NCI-H128 (cell line): ENCODE data around the gene FARS2.

ENCODE experiments used
- DNase-seq: peaks from one replicate; lab custom pipeline; 2025; ENCODE audit not compliant: unreplicated experiment; lab: John Stamatoyannopoulos, UW

FARS2 gene

DNA sequence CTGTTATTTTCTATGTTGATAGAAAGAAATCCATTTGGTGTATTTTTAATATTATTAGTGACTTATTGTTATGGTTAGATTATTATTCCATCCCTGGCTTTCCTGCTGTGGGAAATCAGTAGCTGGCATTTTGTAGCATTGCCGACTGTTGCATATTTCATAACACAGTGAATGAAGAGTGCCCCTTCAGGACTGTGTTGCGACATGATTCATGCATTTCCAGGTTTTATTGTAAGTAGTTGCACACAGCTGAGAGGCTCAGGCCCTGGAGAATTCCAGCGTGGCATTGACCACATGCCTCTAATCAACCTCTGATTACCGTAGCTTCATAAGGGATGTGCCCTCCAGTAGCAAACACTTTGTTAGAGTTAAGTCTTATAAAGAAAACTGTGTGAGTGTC lies 263.9 kb downstream of the FARS2 start:
- DNase-seq: no peak

- no peak for DNase-seq
Observed at GRCh38 chr6:5529015-5529414, 267.7 kb downstream of the FARS2 start.

DNA sequence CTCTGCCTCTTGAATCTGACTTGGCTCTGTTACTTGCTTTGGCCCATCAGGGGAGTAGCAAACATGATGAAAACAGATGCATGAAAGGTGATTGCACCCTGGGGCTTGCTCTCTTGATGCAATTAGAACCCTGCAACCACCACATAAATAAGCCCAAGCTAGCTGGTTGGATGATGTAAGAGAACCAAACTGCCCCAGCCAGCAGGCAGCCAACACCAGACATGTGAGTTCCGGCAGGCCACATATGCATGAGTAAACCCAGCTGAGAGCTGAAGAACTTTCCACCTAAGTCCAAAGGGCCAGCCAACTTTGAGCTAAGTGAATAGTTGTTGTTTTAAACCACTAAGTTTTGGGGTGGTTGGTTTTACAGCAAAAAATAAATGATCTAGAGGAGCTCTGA lies 268.4 kb downstream of the FARS2 start:
- DNase-seq: no peak

DNA sequence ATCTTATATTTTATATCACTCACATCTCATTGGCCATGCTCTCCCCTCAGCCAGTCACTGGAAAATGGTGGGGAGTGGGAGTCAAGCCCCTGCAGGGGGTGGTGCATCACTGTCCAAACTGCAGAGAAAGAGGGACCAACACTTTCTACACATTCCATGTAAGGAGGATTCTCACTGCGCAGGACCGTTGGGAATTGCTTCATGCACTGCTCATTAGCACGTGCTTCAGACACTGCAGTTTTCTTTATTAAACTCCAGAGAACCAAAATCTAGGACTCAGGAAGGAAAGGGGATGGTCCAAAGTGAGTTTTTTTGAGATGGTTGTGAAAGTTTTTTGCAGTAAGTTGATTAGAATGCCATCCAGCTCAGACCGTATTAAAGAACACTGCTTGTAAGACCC lies 269.8 kb downstream of the FARS2 start:
- no peak for DNase-seq

GRCh38 chr6:5531853-5532375 lies 270.6 kb downstream of the FARS2 start:
- no peak for DNase-seq

DNA sequence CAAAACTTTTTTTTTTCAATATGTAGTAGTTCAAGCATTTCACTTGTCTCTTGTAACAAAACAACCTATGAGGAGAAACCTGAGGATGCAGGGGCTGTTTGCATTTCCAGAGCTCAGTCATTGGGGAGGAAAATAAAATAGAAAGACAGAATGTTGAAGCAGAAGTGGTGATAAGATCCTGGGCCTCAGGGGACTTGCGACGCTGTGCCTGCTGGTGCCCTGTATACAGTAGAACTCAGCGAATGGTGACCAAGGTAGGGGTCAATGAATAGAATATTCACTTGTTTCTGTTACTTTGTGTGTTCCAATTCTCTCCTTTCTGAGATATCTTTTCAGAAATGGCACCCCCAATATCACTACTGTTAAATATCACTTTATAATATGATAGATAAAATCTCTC lies 271.6 kb downstream of the FARS2 start:
- DNase-seq: no peak

DNA sequence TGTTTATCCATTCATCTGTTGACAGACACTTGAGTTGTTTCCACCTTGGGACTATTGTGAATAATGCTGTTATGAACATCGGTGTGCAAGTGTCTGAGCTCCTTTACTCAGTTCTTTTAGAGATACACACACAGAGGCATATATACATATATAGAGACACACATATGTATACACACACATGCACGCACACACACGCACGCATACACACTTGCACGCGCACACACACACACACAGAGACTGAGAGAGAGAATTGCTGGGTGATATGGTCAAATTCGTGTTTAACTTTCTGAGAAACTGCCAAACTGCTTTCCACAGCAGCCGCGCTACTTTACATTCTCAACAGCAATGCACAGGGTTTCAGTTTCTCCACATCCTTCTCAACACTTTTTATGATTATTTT lies 273.3 kb downstream of the FARS2 start:
- no peak for DNase-seq

DNA sequence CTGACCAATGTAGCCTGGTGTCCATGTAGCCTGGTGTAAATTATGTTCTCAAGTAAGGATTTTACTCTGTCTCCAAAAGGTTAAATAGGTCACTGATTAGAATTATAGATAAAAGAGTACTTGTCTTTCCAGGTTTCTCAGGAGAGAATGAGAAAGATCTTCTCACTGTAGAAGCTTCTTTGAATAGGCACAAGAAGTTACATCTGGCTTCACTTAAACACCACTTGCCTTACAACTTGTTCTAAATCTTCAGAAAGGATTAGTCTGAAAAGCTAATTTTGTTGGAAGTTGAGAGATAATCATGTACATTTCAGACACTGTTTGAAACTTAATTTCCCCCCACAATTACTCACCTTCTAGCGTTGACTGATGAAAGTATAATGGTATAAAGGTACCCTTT lies 275.3 kb downstream of the FARS2 start:
- DNase-seq: no peak

DNA sequence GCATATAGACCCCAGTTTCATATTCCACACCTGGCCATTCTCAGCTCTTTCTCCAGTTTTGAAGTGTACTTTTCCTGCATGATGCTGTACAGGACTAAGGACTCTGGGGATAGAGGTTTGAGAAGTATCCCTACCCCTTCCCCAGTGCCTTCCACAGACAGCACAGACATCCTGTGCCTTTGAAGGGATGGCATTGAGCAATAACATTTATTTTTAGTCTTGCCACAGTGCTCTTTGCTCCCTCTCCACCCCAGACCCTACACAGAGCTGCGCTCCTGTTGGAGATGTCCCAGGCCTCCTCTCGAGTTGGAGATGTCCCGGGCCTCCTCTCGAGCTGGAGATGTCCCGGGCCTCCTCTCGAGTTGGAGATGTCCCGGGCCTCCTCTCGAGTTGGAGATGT lies 275.8 kb downstream of the FARS2 start:
- no peak for DNase-seq

DNA sequence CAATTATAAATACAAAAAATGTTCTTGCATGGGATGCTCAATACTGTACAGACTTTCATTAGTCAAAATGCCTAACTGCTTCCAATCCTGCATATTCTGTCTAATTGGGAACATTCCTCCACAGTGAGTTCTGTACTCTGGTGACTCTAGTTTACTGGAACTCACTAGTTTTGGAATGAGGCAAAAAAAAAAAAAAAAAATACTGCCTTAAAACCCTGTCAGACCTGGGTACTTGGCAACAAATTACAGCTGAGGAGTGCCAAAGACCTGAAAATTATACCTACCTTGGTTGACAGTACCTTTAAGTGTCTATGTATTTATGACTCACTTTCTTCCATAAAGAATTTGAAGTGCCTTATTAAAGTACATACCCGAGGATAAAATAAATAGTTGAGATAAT lies 276.7 kb downstream of the FARS2 start:
- no peak for DNase-seq

GRCh38 chr6:5540370-5540769 lies 279.1 kb downstream of the FARS2 start:
- DNase-seq: no peak

DNA sequence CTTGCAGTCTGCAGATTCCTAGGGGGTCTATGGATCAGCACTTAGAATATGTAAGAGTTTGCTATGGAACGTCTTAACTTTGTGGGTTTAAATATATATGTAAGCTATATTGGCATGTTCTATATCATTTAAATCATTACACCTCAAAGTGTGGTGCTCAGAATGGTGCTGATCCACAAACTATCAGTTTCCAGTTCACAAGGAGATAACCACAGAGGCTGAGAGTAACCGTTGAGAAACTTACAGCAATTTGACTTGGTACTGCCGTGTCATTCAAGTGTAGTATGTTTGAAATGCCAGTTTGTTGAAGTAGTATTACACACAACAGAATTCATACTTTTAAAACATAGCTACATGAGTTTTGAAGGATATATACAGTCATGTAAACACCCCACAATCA lies 279.7 kb downstream of the FARS2 start:
- no peak for DNase-seq

- DNase-seq: no peak
Observed at GRCh38 chr6:5541751-5542432, 280.6 kb downstream of the FARS2 start.

- DNase-seq: no peak
Observed at GRCh38 chr6:5547556-5547955, 286.2 kb downstream of the FARS2 start.

DNA sequence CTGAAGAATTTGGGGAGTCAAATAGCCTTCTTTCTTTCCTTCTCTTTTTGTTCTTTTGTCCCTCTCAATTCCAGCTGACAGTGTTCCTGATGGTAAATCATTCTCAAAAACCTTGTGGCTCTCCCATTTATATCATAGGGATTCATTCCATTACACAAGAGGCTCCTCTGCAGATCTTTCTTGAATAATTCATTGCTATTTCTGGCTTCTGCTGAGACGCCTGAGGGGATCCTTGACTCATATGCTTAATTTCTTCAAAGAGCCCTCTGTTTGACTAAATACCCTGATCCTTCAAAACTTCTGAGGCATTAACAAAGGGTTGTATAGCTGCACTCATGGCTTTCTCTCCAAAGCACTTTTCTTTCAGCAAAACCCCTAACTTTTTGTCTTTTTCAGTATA lies 289.3 kb downstream of the FARS2 start:
- DNase-seq: no peak

DNA sequence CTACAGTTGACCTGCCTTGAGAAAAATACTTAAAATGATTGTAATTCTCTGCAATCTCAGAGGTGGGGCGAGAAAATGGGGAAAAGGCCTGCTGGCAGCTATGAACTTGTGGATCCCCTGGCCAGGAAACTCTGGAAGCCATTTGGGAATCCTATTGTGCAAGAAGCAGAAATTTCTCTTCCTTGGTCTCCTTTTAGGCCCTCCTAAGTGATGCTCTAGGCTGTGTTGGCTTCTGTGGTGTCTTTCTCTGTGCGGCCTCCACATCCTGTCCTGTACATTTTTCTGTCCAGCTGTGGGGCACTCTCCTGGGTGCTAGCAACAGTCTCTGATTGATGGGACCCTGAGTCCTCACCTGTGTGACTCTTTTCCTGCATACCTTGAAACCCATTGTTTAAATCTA lies 290.9 kb downstream of the FARS2 start:
- DNase-seq: no peak

- no peak for DNase-seq
Observed at GRCh38 chr6:5553767-5554166, 292.5 kb downstream of the FARS2 start.

DNA sequence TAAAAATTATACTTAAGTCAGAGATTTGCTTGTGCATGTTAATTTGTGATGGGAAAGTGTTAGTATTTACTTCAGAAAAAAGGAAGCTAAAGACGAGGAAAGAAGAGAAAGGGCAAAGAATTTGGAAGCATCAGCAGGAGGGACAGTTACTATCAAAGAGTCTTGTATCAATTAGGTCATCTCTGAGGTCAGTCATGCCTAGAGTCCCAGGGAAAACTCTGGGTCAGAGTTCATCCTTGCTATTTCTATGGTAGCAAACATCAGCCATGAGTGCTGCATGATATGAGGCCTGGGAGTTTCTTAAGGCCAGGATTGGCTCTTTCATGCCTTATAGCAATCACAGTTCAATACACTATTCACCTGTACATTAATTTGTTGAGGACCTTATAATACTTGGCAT lies 292.9 kb downstream of the FARS2 start:
- no peak for DNase-seq

- DNase-seq: no peak
Observed at GRCh38 chr6:5556011-5556410, 294.7 kb downstream of the FARS2 start.

- DNase-seq: no peak
Observed at GRCh38 chr6:5557506-5557905, 296.2 kb downstream of the FARS2 start.

GRCh38 chr6:5559651-5560050 lies 298.3 kb downstream of the FARS2 start:
- DNase-seq: no peak

- no peak for DNase-seq
Observed at GRCh38 chr6:5562277-5562676, 301.0 kb downstream of the FARS2 start.

- DNase-seq: no peak
Observed at GRCh38 chr6:5563086-5563485, 301.8 kb downstream of the FARS2 start.
